SK-N-SH (cell line): Measurements from ENCODE around the gene KCNIP4. TPM values are rescaled to one million over a fixed set of nuclear protein-coding genes. Genes with fewer than 3 reads are reported as not detected.

Source experiments
- CTCF ChIA-PET: fragments of 300-600, 350-600 bp; formaldehyde crosslinking; extraction: SDS; loops from one replicate; lab custom pipeline; 2021; lab: Yijun Ruan, JAX
- POLR2A ChIA-PET: fragments of 350-600 bp; sonication (Branson Sonifier 250); formaldehyde crosslinking; extraction: SDS; loops from one replicate; lab custom pipeline; 2020; ENCODE audit warnings: antibody characterized with exemption, inconsistent platforms; lab: Yijun Ruan, JAX
- DNase-seq: peaks from one replicate; pipeline ENCODE4 v3.0.0; 2012
- H2AFZ ChIP-seq: fragments of 200-600 bp; sonication (generic); 2 replicates; pipeline ENCODE4 v1.8.1; 2016; ENCODE audit warnings: antibody characterized with exemption, mild to moderate bottlenecking, low read depth
- H3F3A ChIP-seq: fragments of 200-600 bp; sonication (generic); replicated peaks from 2 replicates; pipeline ENCODE3; 2016; ENCODE audit warnings: antibody characterized with exemption, mild to moderate bottlenecking; ENCODE audit not compliant: insufficient read depth
- H3K27ac ChIP-seq, 2 experiments: fragments of 200-500 bp in 1 of 2; fragments of 200-600 bp in 1 of 2; sonication (Bioruptor generic) in 1 of 2; sonication (generic), shearing (Covaris generic) in 1 of 2; 2 replicates each; pipeline versions ENCODE4 v1.5.1 to v1.6.1; 2014 to 2016; ENCODE audit warnings: low read depth in 2 of 2, inconsistent platforms in 1 of 2, low read length in 1 of 2, mild to moderate bottlenecking in 1 of 2, mixed read lengths in 1 of 2
- H3K27me3 ChIP-seq: fragments of 200-600 bp; sonication (generic), shearing (Covaris generic); 2 replicates; pipeline ENCODE4 v1.6.1; 2016; ENCODE audit warnings: mixed run types; ENCODE audit not compliant: insufficient read depth
- H3K36me3 ChIP-seq, 2 experiments: fragments of 200-500 bp in 1 of 2; fragments of 200-600 bp in 1 of 2; sonication (Bioruptor generic) in 1 of 2; sonication (generic) in 1 of 2; replicated peaks in 1 of 2; 2 replicates each; pipeline versions ENCODE3 to v1.5.1; 2014 to 2016; ENCODE audit warnings: low read length in 1 of 2, mild to moderate bottlenecking in 1 of 2; ENCODE audit not compliant: insufficient read depth in 2 of 2, control insufficient read depth in 1 of 2
- H3K4me1 ChIP-seq, 2 experiments: fragments of 200-500 bp in 1 of 2; fragments of 200-600 bp in 1 of 2; sonication (Bioruptor generic) in 1 of 2; sonication (generic), shearing (Covaris generic) in 1 of 2; 2 replicates each; pipeline versions ENCODE4 v1.5.1 to v1.6.1; 2014 to 2016; ENCODE audit warnings: low read depth in 1 of 2, low read length in 1 of 2, mixed run types in 1 of 2; ENCODE audit not compliant: insufficient read depth in 2 of 2, control insufficient read depth in 1 of 2
- H3K4me2 ChIP-seq: fragments of 200-600 bp; sonication (generic), shearing (Covaris generic); 2 replicates; pipeline ENCODE4 v1.6.1; 2017; ENCODE audit warnings: mixed run types
- H3K4me3 ChIP-seq, 2 experiments: fragments of 200-500 bp in 1 of 2; fragments of 200-600 bp in 1 of 2; sonication (Bioruptor generic) in 1 of 2; sonication (generic), shearing (Covaris generic) in 1 of 2; 2 replicates each; pipeline versions ENCODE4 v1.5.1 to v1.8.1; 2014 to 2016; ENCODE audit warnings: low read depth in 2 of 2, inconsistent platforms in 1 of 2, low read length in 1 of 2, mild to moderate bottlenecking in 1 of 2, mixed read lengths in 1 of 2, moderate library complexity in 1 of 2
- H3K79me2 ChIP-seq: fragments of 200-600 bp; sonication (generic); 2 replicates; pipeline ENCODE4 v1.8.1; 2017; ENCODE audit warnings: mild to moderate bottlenecking; ENCODE audit not compliant: insufficient read depth
- H3K9ac ChIP-seq: fragments of 200-600 bp; sonication (generic); 2 replicates; pipeline ENCODE4 v1.6.1; 2017; ENCODE audit warnings: mixed run types
- H3K9me2 ChIP-seq: fragments of 200-600 bp; sonication (generic); 2 replicates; pipeline ENCODE4 v1.6.1; 2017; ENCODE audit warnings: mixed run types
- H3K9me3 ChIP-seq: fragments of 200-600 bp; sonication (generic); 2 replicates; pipeline ENCODE4 v1.6.1; 2017; ENCODE audit warnings: mixed run types, mild to moderate bottlenecking, moderate library complexity
- H4K20me1 ChIP-seq: fragments of 200-600 bp; sonication (generic); 2 replicates; pipeline ENCODE4 v1.6.1; 2017; ENCODE audit warnings: mild to moderate bottlenecking, mixed run types; ENCODE audit not compliant: insufficient read depth
- EP300 ChIP-seq, 2 experiments: IDR thresholded peaks; 2 replicates each; pipeline versions ENCODE4 v1.4.0 to v1.6.1; 2012; ENCODE audit warnings: borderline replicate concordance in 1 of 2, low read depth in 1 of 2, low read length in 1 of 2
- EZH2phosphoT487 ChIP-seq: fragments of 200-600 bp; sonication (generic); IDR thresholded peaks from 2 replicates; pipeline ENCODE4 v1.6.1; 2017; ENCODE audit warnings: low read depth, mixed run types, mild to moderate bottlenecking, antibody characterized with exemption, moderate library complexity, borderline replicate concordance
- FOSL2 ChIP-seq: IDR thresholded peaks from 2 replicates; pipeline ENCODE4 v1.4.0; 2012; ENCODE audit warnings: low read depth, mild to moderate bottlenecking, moderate library complexity, borderline replicate concordance
- FOXM1 ChIP-seq: IDR thresholded peaks from 2 replicates; pipeline ENCODE4 v1.4.0; 2012; ENCODE audit warnings: low read depth, mild to moderate bottlenecking
- IRF3 ChIP-seq: fragments of 150-350 bp; IDR thresholded peaks from 2 replicates; pipeline ENCODE4 v1.6.1; 2016; ENCODE audit warnings: mild to moderate bottlenecking, low read depth, low read length
- MAX ChIP-seq: IDR thresholded peaks from 2 replicates; pipeline ENCODE4 v1.4.0; 2012; ENCODE audit warnings: low read depth
- MXI1 ChIP-seq: IDR thresholded peaks from 2 replicates; pipeline ENCODE4 v1.6.1; 2012; ENCODE audit warnings: mild to moderate bottlenecking, low read depth, low read length, improper control_type of control experiment
- NFIC ChIP-seq: IDR thresholded peaks from 2 replicates; pipeline ENCODE4 v1.4.0; 2012; ENCODE audit warnings: borderline replicate concordance
- RFX5 ChIP-seq: IDR thresholded peaks from 2 replicates; pipeline ENCODE4 v1.6.1; 2012; ENCODE audit warnings: mild to moderate bottlenecking, improper control_type of control experiment, low read length
- USF2 ChIP-seq: fragments of 150-350 bp; IDR thresholded peaks from 2 replicates; pipeline ENCODE4 v1.6.1; 2017; ENCODE audit warnings: antibody characterized with exemption, low read length, low read depth, borderline replicate concordance
- YY1 ChIP-seq: IDR thresholded peaks from 2 replicates; pipeline ENCODE4 v1.4.0; 2012; ENCODE audit warnings: low read depth, mild to moderate bottlenecking
- WGBS: methylation state at CpG from one replicate; pipeline ENCODE4 v1.1.6; 2017; ENCODE audit warnings: low lambda C conversion rate; 5-methylcytosine and 5-hydroxymethylcytosine counted together
- polyA plus RNA-seq, 3 experiments: library from polyadenylated mRNA; depleted of rRNA; stranded (reverse); fragments of >200 nt; gene quantifications; 2 replicates each; pipeline ENCODE4 v1.2.3, GENCODE V29; 2012
- TF ChIP-seq, protein P1 (sequence below): IDR thresholded peaks from 2 replicates; pipeline ENCODE4; 2012
- TF ChIP-seq, protein P2 (sequence below): IDR thresholded peaks from 2 replicates; pipeline ENCODE4 v1.6.1; 2012; ENCODE audit warnings: mild to moderate bottlenecking, low read depth, low read length, moderate library complexity

Gene KCNIP4
- polyA plus RNA-seq, 1 of the 3 experiments (the other 2 are of a cell fraction): 0.18 TPM

- no peak overlapping the region for H3K4me2 ChIP-seq
- H3K36me3 ChIP-seq: no peaks in the 10 kb centered on the region
- no peaks in the 10 kb centered on the region for H3F3A ChIP-seq
- no peak for DNase-seq
- H3K4me3 ChIP-seq: no peak overlapping the region
- no peaks in the 10 kb centered on the region for H3K79me2 ChIP-seq
- no peaks in the 10 kb centered on the region for H3K9me2 ChIP-seq
- TF ChIP-seq USF2: no peak
- TF ChIP-seq, protein P1, sequence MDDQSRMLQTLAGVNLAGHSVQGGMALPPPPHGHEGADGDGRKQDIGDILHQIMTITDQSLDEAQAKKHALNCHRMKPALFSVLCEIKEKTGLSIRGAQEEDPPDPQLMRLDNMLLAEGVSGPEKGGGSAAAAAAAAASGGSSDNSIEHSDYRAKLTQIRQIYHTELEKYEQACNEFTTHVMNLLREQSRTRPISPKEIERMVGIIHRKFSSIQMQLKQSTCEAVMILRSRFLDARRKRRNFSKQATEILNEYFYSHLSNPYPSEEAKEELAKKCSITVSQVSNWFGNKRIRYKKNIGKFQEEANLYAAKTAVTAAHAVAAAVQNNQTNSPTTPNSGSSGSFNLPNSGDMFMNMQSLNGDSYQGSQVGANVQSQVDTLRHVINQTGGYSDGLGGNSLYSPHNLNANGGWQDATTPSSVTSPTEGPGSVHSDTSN: no peak
- TF ChIP-seq IRF3: no peak
- TF ChIP-seq MAX: no peak
- TF ChIP-seq YY1: no peak
- no peak for TF ChIP-seq EZH2phosphoT487
- no peak for TF ChIP-seq FOXM1
- TF ChIP-seq, protein P2, sequence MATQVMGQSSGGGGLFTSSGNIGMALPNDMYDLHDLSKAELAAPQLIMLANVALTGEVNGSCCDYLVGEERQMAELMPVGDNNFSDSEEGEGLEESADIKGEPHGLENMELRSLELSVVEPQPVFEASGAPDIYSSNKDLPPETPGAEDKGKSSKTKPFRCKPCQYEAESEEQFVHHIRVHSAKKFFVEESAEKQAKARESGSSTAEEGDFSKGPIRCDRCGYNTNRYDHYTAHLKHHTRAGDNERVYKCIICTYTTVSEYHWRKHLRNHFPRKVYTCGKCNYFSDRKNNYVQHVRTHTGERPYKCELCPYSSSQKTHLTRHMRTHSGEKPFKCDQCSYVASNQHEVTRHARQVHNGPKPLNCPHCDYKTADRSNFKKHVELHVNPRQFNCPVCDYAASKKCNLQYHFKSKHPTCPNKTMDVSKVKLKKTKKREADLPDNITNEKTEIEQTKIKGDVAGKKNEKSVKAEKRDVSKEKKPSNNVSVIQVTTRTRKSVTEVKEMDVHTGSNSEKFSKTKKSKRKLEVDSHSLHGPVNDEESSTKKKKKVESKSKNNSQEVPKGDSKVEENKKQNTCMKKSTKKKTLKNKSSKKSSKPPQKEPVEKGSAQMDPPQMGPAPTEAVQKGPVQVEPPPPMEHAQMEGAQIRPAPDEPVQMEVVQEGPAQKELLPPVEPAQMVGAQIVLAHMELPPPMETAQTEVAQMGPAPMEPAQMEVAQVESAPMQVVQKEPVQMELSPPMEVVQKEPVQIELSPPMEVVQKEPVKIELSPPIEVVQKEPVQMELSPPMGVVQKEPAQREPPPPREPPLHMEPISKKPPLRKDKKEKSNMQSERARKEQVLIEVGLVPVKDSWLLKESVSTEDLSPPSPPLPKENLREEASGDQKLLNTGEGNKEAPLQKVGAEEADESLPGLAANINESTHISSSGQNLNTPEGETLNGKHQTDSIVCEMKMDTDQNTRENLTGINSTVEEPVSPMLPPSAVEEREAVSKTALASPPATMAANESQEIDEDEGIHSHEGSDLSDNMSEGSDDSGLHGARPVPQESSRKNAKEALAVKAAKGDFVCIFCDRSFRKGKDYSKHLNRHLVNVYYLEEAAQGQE: no peak
- TF ChIP-seq RFX5: no peak
- no peak for TF ChIP-seq NFIC
- TF ChIP-seq EP300 (IDR thresholded peaks at IDR 0.05; ENCODE audit: borderline replicate concordance in 1 of 2, low read depth in 1 of 2, low read length in 1 of 2): no peak
- TF ChIP-seq MXI1: no peak
- no peak for TF ChIP-seq FOSL2
- TF ChIP-seq, all 33 proteins: peak for 0
- no peaks in the 10 kb centered on the region for H3K4me1 ChIP-seq
- H3K27ac ChIP-seq: no peak overlapping the region
- H3K27me3 ChIP-seq: no peaks in the 10 kb centered on the region
- ChIA-PET POLR2A (no interaction called here), CTCF (no interaction called here)
- H2AFZ ChIP-seq: no peak overlapping the region
- H4K20me1 ChIP-seq: no peaks in the 10 kb centered on the region
- 45% methylated on average over 6 of the region's 6 CpGs for WGBS
- H3K9ac ChIP-seq: no peak overlapping the region
- no peaks in the 10 kb centered on the region for H3K9me3 ChIP-seq
These were observed 752.9 kb downstream of the KCNIP4 start for GRCh38 chr4:21195682-21196081.
